Measurements from ENCODE around the gene BAZ1B.
"Not testable (repeated sequence)": the region's sequence is repeated elsewhere in the genome, so short reads cannot be mapped to it uniquely, and the experiment has no call there.

- TF ChIP-seq PATZ1 (CRISPR knock-in tag; IDR thresholded peaks at IDR 0.05; ENCODE audit: borderline replicate concordance); ARNTL (CRISPR knock-in tag; IDR thresholded peaks at IDR 0.05; ENCODE audit: borderline replicate concordance, low read depth); CREB5 (CRISPR knock-in tag; IDR thresholded peaks at IDR 0.05; ENCODE audit: low read depth): not testable (repeated sequence)
Measured at GRCh38 chr7:73430540-73430939, 91.6 kb downstream of the BAZ1B start.

Measured in SK-N-SH treated with all-trans-retinoic acid at 6 μM for 48 hours (cell line).